Heart left ventricle (tissue), 13 donors: ENCODE measurements around the gene FANCG.

Experiments
- POLR2A ChIP-seq, 2 donors: fragments of 450-650 bp; IDR thresholded peaks; one replicate each; pipeline ENCODE4 v1.6.1; 2017; ENCODE audit warnings: antibody characterized with exemption in 2 of 2, mild to moderate bottlenecking in 2 of 2, moderate library complexity in 2 of 2
- TF ChIP-seq, protein P1 (sequence below), 12 donors: fragments of 200-600 bp; sonication (generic) in 4 of 12; IDR thresholded peaks; one replicate each; pipeline versions ENCODE4 v1.5.0 to v1.8.0; 2018 to 2022; ENCODE audit warnings: antibody characterized with exemption in 12 of 12, mild to moderate bottlenecking in 5 of 12
- donor health status: ischemic (EF 13 %, LVEDD 7.1; RV severe dilation, severe dysfunction).
- donor health status: DM: no; HTN: yes; CAD: no.
- donor health status: DM: no; HTN: no; CAD: no.
- donor health status: ischemic (EF 25% LVEDD 6.9; RV normal size, moderate dysfunction).
- donor health status: ischemic (EF 25% LVEDD 5.7; RV mildly dilated, moderate dysfunction).
- donor health status: ischemic (EF 35%, LVEDD 5.7; RV mildly dilated, moderate dysfunction).
- donor health status: nonischemic (EF 11% LVEDD 7.7; RV severe dilation, severe dysfunction).
- donor health status: DM: yes; HTN: yes; CAD: no.
- donor health status: PGD.
- donor health status: ischemic (EF 29% LVEDD 5.4; RV normal size, mild dysfunction).
- donor health status: nonischemic (EF 23%, LVEDD 6.1; RV moderate dilation, normal function).

DNA sequence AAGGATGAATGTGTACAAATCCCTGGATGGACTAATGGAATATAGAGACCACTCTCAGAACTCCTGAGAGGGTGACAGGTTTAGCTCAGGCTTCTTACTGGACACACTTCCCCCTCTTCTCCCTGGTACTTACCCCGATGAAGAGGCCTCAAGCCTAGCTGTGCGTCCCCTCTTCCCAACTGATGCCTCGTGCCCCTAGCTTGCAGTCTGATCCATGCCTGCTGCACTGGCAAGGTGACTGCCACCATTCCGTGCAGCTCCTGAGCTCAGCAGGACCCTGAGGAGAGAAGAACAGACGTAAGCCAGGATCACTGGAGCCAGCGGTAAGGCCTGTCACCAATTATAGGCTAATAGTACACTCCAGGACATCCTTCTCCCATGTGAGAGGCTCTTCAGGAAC is 28.7 kb upstream of the FANCG start:
- TF ChIP-seq, protein P1, sequence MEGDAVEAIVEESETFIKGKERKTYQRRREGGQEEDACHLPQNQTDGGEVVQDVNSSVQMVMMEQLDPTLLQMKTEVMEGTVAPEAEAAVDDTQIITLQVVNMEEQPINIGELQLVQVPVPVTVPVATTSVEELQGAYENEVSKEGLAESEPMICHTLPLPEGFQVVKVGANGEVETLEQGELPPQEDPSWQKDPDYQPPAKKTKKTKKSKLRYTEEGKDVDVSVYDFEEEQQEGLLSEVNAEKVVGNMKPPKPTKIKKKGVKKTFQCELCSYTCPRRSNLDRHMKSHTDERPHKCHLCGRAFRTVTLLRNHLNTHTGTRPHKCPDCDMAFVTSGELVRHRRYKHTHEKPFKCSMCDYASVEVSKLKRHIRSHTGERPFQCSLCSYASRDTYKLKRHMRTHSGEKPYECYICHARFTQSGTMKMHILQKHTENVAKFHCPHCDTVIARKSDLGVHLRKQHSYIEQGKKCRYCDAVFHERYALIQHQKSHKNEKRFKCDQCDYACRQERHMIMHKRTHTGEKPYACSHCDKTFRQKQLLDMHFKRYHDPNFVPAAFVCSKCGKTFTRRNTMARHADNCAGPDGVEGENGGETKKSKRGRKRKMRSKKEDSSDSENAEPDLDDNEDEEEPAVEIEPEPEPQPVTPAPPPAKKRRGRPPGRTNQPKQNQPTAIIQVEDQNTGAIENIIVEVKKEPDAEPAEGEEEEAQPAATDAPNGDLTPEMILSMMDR (IDR thresholded peaks at IDR 0.05), result no peak
- no peak for TF ChIP-seq POLR2A (IDR thresholded peaks at IDR 0.05)
